ENCODE measurements around the gene POU4F2.
"Not testable (repeated sequence)": the region's sequence is repeated elsewhere in the genome, so short reads cannot be mapped to it uniquely, and the experiment has no call there.

The POU4F2 gene

DNA sequence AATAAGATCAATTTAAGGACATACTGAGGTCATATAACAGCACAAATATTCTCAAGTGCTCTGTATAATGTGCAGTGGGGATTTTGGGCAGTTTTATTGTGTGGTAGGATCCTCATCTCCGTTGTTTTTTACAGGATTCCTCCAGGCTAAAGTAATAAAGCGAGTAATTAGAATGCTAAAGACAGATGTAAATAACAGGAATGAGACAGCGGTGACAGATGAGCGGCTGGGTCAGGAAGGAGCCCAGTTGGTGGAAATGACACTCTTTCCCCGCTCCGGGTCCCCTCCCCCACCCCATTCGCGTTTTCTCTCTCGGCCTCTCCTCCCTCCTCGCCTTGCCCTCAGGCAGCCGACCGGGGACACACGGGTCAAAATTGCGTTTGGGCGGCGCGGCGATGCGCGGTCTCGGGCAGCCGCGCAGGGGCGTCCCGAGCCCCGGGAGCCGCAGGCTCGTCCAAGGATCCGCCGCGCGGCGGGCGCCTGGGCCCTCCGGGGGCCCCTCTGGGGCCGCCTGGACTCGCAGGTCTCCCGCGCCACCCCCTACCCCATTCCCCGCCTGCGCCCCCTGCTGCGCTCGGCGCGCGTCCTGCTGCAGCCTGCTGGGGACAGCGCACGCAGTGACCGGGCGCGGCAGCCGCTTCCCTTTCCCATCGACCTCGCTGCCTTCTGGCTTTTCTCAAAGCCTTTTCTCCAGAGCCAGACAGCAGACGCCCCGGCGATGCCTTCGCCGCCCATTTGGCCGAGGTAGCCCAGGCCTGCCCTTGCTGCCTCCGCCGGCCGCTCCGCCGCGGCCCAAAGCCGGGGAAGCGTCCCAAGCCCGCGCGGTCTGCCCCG lies 16.2 kb downstream of the POU4F2 start:
- DNase-seq (ENCODE audit: low read depth): no peak

DNA sequence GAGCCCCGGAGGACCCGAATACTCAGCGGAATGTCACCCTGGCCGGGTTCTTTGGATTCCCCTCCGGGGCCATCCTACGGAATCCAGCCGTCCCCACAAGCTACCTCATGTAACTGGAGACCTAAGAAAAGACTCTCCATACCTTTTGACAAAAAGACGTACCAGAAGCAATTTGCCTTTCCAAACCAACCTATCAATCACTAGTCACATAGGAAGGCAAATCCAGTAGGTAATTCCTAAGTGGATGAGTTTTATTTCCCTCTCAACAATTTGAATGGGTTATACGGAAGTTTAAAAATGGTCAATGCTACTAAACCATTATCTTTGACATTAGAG lies 16.8 kb downstream of the POU4F2 start:
- DNase-seq (ENCODE audit: low read depth): no peak

DNA sequence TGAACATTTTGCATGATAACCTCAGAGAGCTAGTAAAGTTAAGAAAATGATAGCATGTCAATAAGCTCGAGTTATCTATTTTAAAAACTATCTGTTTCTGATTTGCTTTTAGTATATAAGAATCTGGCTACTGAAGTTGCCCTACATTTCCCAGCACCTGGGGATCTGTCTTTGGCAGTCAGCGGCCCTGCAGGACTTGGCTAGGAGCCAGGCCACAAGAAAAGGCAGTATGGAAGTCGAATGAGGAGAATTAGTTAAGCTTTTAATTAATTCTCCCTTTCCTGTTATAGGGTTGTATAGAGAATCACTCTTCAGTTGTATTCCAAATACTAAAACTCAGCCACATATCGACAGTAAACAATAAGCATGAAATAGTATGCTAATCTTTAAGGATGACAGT lies 22.7 kb downstream of the POU4F2 start:
- DNase-seq (ENCODE audit: low read depth): no peak

DNA sequence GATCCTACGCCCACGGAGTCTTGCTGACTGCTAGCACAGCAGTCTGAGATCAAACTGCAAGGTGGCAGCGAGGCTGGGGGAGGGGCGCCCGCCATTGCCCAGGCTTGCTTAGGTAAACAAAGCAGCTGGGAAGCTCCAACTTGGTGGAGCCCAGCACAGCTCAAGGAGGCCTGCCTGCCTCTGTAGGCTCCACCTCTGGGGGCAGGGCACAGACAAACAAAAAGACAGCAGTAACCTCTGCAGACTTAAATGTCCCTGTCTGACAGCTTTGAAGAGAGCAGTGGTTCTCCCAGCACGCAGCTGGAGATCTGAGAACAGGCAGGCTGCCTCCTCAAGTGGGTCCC lies 25.2 kb downstream of the POU4F2 start:
- not testable (repeated sequence) for DNase-seq (ENCODE audit: low read depth)

DNA sequence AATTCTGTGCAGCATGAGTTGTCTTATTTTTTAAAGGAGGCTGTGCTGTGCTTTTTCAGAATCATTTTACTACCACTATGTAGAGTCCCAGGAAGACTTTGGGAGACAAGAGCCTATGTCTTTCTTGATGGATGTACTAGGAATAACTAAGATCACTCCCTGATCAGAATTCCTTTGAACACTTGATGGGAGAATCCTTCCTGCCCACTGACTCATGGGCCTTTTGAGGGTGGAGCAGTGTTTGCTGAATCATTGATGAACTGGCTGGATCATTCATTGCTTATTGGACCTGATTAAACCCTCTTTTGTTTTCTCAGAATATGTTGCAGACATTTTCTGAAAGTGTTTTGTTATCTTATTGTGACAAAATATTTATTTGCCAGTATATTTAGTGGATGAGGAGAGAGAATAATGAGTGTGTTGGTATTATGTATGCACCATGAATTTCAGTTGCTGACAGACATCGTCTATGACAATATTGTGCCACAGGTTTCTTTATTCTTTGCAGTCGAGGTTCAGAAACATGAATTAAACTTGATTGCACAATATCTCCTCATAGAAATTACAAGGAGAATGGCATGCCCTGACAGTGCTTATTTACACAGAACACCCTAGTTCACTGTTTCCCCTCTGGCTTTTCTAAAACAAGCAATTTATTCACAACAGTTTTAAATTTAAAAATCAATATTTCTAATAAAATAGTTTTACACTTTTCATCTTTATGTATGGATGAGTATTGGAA lies 36.3 kb downstream of the POU4F2 start:
- no peak for DNase-seq (ENCODE audit: low read depth)

All from T follicular helper cell (primary cell).